Bladder microvascular endothelial cell (primary cell): ENCODE measurements around the gene LYRM2. TPM values are rescaled to one million over a fixed set of nuclear protein-coding genes. Genes with fewer than 3 reads are reported as not detected.

Experiments
- total RNA-seq: library from RNA; depleted of rRNA; stranded (reverse); fragments of >200 nt; gene quantifications from 2 replicates; pipeline ENCODE4 v1.2.3, GENCODE V29; 2014

The LYRM2 gene, protein sequence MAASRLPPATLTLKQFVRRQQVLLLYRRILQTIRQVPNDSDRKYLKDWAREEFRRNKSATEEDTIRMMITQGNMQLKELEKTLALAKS
- 9.4 and 12.1 TPM in 2 replicates for total RNA-seq

DNA sequence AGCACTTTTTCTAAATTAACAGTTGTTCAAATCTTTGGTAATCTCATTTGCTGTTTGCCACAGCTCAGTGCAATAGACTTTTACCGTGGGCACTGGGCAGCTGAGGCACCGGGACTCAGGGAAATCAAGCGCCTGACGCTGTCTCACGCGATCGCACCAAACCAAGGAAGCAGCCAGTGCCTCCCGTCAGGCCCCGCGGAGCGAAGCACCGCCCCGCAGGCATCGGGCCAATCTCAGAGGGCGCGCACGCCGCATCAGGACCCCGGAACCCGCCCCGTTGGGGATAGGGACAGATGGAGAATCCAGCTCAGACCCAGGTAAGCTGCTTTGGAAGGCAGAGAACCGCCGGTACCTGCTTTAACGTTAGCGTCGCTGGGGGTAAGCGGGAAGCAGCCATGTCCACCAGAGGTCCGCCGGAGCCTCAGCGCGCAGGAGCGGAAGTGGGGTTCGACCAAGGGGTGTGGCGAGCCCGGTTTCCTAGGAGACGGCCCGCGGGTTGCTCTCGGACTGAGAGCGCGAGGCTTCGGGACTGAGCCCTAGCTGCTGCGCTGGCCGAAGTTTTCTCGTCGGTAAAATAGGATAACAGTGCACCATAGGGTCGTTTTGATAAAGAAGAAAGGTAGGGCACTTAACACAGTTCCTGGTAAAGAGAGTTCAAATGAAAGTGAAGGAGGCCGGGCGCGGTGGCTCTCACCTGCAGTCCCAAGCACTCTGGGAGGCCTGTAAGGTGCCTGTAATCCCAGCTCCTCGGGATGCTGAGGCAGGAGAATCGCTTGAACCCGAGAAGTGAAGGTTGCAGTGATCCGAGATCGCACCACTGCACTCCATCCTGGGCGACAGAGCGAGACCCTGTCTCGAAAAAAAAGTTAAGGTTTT lies at the start of gene LYRM2:
LYRM2 (minus strand) TSS at position 428 of the 876 bp plus-strand sequence; CDS start at position 397, 31 bp downstream.

Other genes with a start within 250 kb of the LYRM2 start
- 0.49 and 0.69 TPM in 2 replicates for gene RRAGD, start 226.5 kb downstream of the LYRM2 start, total RNA-seq
- gene ANKRD6, start 205.6 kb downstream of the LYRM2 start, total RNA-seq, result 5.0 and 13.0 TPM in 2 replicates
- gene MDN1, start 181.0 kb upstream of the LYRM2 start, total RNA-seq, result 11.8 and 33.7 TPM in 2 replicates
- gene CASP8AP2, start 191.1 kb upstream of the LYRM2 start, total RNA-seq, result 8.4 and 20.3 TPM in 2 replicates